Retina (tissue), 1 donor: ENCODE measurements around the gene AIG1.
"Not testable (repeated sequence)": the region's sequence is repeated elsewhere in the genome, so short reads cannot be mapped to it uniquely, and the experiment has no call there.

Experiments used
- DNase-seq: peaks from one replicate; pipeline ENCODE4 v3.0.0-alpha.2; 2016

Gene AIG1

GRCh38 chr6:143059663-143060353 is 881 bp upstream of the AIG1 start:
- DNase-seq: no peak

- peak; percentile 94 for DNase-seq
Measured at GRCh38 chr6:143060354-143060805, 309 bp upstream of the AIG1 start.

- DNase-seq: peak; percentile 7
Measured at GRCh38 chr6:143061597-143062385, 1.1 kb downstream of the AIG1 start.

GRCh38 chr6:143062551-143062950 is 1.9 kb downstream of the AIG1 start:
- DNase-seq: peak; percentile 2

- DNase-seq: no peak
Measured at GRCh38 chr6:143063631-143064030, 2.9 kb downstream of the AIG1 start.

- DNase-seq: no peak
Measured at GRCh38 chr6:143064271-143064670, 3.6 kb downstream of the AIG1 start.

GRCh38 chr6:143064951-143065683 is 4.4 kb downstream of the AIG1 start:
- DNase-seq: no peak

GRCh38 chr6:143068001-143068400 is 7.3 kb downstream of the AIG1 start:
- no peak for DNase-seq

- DNase-seq: no peak
Measured at GRCh38 chr6:143074101-143074500, 13.4 kb downstream of the AIG1 start.

- no peak for DNase-seq
Measured at GRCh38 chr6:143074670-143075318, 14.1 kb downstream of the AIG1 start.

GRCh38 chr6:143078468-143079324 is 18.0 kb downstream of the AIG1 start:
- no peak for DNase-seq

- DNase-seq: no peak
Measured at GRCh38 chr6:143079325-143079640, 18.6 kb downstream of the AIG1 start.

- not testable (repeated sequence) for DNase-seq
Measured at GRCh38 chr6:143082274-143082673, 21.6 kb downstream of the AIG1 start.

- not testable (repeated sequence) for DNase-seq
Measured at GRCh38 chr6:143084019-143084418, 23.3 kb downstream of the AIG1 start.

- DNase-seq: not testable (repeated sequence)
Measured at GRCh38 chr6:143087335-143087734, 26.6 kb downstream of the AIG1 start.

GRCh38 chr6:143087856-143088255 is 27.2 kb downstream of the AIG1 start:
- no peak for DNase-seq

GRCh38 chr6:143090314-143091044 is 29.8 kb downstream of the AIG1 start:
- no peak for DNase-seq

GRCh38 chr6:143092768-143093167 is 32.1 kb downstream of the AIG1 start:
- DNase-seq: no peak

GRCh38 chr6:143093290-143093689 is 32.6 kb downstream of the AIG1 start:
- no peak for DNase-seq

- no peak for DNase-seq
Measured at GRCh38 chr6:143096403-143096802, 35.7 kb downstream of the AIG1 start.

- no peak for DNase-seq
Measured at GRCh38 chr6:143097224-143097795, 36.6 kb downstream of the AIG1 start.
